Measurements from ENCODE around the gene TBC1D16.

TBC1D16 gene

DNA sequence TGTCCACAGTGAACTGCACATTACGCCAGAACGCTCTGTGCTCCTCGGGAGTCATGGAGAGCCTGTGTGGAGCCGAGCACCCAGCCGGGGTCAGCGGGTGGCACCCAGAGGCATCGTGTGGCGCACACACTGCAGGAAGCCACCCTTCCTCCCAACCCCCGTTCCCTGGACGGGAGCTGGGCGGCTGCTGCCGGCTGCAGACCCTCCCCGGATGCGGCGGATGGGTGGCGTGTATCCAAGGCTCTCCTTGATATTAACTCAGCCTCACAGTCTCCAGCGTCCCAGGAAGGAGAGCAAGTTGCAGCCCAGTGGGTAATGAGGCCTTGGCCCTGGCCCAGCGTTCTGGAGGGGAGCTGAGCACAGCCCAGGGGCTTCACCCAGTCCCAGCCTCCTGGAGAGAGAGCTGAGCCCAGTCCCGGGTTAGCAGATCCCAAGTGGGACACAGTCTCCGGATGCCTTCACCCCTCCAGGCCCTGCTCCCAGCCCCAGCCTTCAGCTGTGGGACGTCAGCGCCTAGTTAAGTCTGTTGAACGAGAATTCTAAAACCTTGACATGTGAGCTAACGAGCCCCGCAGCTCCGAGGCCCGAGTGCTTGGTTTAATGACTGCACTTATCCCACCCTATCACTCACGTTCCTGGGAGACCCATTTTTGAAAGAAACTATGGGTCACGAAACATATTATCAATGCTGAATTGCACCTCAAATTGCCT, 86.6 kb downstream of the TBC1D16 start:
- DNase-seq = no peak

DNA sequence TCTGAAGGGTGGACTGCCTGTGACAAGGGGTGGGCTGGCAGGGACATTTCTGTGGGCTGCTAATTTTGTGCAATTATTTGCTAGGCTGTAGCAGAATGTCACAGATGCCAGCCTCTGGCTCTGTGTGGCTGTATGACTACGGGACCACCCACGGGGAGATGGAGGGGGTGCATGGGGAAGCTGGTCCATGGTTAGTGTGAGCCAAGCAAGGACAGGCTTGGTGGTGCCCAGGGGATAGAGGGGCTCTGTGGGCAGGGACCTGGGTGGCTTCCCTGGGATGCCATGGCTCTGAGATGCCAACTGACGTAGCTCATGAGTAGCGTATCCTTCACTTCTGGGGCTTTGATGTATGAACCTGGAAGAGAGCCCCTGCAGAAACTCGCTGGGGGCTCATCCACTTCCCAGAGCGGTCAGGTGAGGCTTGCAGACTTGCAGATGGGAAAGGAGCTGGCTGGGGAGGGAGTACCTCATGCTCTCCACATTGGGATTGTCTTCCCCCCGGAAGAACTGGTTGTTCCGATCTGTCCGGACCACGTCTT, 87.2 kb downstream of the TBC1D16 start:
- no peak for DNase-seq

- DNase-seq = no peak
Measured at GRCh38 chr17:79947351-79948031, 88.2 kb downstream of the TBC1D16 start.

- DNase-seq = no peak
Measured at GRCh38 chr17:79946352-79947231, 89.1 kb downstream of the TBC1D16 start.

DNA sequence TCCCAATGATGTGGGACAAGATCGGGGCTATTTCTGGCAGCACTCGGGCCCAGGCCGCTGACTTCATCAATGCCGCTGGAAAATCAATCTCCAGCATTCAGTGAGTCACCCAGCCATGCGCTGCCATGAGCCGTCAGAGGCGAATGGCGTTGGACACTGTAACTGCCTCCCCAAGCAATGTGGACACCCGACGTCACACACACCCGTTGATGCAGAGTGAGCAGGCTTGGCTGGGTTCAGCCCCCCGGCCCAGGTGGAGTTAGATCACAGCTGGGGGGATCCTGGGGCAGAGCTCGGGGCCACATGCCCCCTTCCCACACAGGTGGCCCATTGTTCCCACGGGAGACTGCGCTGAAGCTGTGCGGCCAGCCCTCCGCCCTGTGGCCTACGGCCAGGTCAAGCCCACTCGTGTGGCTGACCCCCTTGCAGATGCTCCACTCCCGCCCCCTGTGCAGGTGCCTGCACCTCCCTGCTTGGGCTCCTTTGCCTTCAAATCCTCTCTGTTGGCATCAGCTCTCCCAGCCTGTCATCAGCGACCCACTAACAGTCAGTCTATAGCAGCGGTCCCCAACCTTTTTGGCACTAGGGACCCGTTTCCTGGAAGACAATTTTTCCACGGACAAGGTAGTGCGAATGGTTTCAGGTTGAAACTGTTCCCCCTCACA, 89.9 kb downstream of the TBC1D16 start:
- no peak for DNase-seq

GRCh38 chr17:79944821-79945391, 90.8 kb downstream of the TBC1D16 start:
- no peak for DNase-seq

GRCh38 chr17:79944251-79944812, 91.3 kb downstream of the TBC1D16 start:
- no peak for DNase-seq

- DNase-seq = no peak
Measured at GRCh38 chr17:79943347-79944241, 92.1 kb downstream of the TBC1D16 start.

DNA sequence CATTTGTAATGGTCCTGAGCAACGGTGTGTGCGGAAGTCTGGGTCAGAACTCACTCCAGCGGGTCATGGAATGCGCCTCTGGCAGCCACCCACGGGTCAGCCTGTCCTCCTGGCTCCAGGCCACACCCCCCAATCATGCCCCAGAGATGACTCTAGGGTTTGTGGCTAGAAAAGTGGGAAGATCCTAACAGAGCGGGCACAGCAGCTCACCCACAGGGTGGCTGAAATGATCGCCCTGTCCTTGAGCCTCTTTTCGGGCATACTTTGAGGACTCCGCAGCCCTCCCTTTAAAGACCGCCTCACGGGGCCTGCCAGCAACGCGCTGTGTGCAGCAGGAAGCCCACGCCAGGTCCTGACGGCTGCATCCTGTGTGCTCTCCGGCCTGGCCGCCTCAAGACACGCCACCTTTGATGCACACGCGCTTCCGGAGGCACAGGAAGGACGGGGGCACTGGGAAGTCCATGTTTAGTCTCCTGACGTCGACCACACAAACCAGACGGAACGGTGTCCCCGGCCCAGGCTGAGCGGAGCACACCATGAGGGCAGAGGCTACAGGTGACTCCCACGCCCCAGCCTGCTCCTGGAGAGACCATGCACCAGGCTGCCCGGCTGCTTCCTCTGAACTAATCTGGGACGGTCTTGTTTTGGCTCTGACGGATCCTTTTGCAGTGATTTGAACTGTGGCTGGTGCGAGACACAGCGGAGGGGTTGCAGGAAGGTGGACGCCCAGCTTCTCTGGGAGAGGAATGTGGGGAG, 92.9 kb downstream of the TBC1D16 start:
- DNase-seq = no peak

DNA sequence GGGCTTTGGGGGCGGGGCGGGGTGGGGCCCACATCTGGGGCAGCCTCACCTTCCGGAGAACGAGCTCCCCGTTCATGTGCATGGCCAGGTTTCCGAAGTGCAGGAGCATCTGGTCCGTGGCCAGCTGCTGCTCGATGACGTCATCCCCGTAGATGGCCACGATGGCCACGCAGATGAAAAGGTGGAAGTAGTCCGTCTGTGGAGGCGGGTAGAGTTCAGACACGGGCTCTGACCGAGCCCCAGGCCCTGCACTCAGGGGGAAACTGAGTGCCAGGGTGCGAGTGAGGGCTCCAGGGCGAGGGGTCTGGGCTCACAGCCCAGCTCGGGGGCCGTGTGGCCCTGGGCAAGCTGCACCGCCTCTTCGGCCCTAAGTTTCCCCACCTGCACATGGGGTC, 93.7 kb downstream of the TBC1D16 start:
- DNase-seq = no peak

- DNase-seq = no peak
Measured at GRCh38 chr17:79941088-79942010, 94.3 kb downstream of the TBC1D16 start.

GRCh38 chr17:79940459-79941087, 95.1 kb downstream of the TBC1D16 start:
- DNase-seq = no peak

GRCh38 chr17:79939755-79940458, 95.8 kb downstream of the TBC1D16 start:
- no peak for DNase-seq

- DNase-seq = no peak
Measured at GRCh38 chr17:79939094-79939435, 96.6 kb downstream of the TBC1D16 start.

DNA sequence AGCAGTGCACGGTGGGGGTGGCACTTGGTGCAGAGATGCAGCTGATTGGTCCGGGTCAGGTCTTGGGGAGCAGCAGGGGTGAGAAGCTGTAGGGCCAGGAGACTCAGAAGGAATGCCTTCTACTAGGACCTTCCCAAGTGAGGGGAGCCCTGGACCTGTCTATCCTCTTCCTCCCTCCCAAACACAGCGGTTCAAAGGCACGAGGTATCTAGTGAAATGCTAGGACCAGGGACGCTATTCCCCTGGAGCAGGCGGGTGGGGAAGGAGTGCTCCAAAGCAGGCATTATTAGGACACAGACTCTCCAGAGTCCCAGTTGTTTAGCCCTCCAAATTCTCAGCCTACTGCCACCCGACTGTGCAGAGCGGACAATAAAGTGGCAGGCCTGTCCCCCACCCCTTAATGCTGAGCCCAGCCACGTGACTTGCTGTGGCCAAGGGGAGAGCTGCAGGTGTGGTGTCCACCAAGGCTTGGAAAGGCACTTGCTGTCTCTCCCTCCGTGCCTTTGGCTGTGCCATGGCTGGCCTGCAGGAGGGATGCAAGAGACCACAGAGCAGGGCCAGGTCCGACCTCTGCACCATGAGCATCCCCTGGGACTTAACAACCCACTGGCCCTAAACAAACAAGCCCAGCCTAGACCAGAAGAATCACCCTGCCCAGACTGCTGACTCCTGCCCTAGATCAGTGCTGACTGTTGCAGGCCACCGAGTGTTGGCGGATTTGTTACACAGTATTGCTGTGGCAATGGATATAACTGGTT, 97.2 kb downstream of the TBC1D16 start:
- DNase-seq = no peak

DNA sequence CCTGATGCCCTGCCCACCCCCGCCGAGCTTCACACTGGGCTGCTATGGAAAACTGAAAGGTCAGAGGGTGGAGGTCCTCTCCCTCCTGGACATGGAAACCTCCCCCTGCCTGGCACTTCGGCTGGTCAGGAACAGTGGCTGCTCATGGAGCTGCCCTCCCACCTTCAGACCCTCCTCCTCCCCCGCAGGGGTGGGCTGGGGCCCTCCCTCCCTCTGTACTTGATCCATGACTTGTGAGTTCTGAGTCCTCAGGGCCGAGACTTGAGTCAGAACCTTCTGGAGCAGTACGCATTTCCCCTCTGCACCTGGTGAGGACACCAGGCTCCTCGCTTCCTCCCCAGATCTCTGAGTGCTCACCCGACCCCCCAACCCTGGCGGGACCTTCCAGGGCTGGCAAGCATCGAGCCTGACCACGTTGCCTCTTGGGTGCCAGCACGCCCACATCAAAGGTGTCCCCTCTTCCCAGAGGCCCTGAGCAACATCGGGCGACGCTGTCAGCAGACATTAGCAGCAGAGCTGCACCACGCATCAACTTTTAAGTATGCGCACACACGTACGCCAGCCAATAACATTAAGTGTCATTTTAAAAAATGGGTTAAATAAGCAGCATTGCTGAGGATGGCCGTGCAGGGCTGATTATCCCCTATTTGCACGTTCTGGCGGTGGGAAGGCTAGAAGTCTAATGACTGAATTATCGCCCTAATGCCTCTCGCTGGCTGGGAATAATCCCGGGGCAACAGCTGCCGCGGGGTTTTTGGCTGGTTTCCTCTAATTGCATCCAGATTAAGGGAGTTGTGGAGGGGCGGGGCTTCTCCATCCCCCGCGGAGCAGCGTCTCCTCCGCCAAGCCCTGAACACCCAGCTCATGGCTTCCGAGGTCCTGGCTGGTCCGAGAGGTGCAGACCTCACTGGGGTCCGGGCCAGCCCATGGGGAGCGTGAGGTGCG, 98.0 kb downstream of the TBC1D16 start:
- no peak for DNase-seq
